T-cell (primary cell): Measurements from ENCODE around the gene KRT38. TPM values are rescaled to one million over a fixed set of nuclear protein-coding genes. Genes with fewer than 3 reads are reported as not detected.

ENCODE experiments used
- ATAC-seq, 4 experiments: fragments of 200-7000 bp in 3 of 4; fragments of 150-1000 bp in 1 of 4; cut with Tn5 transposase; replicated peaks in 1 of 4; 1 replicate in 3 of 4; 2 replicates in 1 of 4; pipeline ENCODE4 v1.10.0; 2021; ENCODE audit warnings: moderate library complexity in 3 of 4, mild to moderate bottlenecking in 2 of 4, moderate number of reproducible peaks in 1 of 4
- CTCF ChIA-PET, 2 donors: fragments of 300-600 bp; sonication (Branson Sonifier 250); formaldehyde crosslinking; loops; one replicate each; lab custom pipeline; 2022; ENCODE audit warnings: antibody characterized with exemption in 2 of 2; lab: Charles Lee
- POLR2A ChIA-PET, 2 donors: fragments of 300-600 bp; sonication (Branson Sonifier 250); formaldehyde crosslinking; loops; one replicate each; lab custom pipeline; 2022; ENCODE audit warnings: antibody characterized with exemption in 2 of 2; lab: Charles Lee
- DNase-seq, 35 experiments: peaks; one replicate each; pipeline versions ENCODE4 v3.0.0 to v3.0.0-alpha.2; 2013 to 2023
- H3K27ac ChIP-seq: one replicate; pipeline ENCODE4 v1.5.1; 2013; ENCODE audit warnings: low read length
- H3K27me3 ChIP-seq, 2 experiments: replicated peaks in 1 of 2; 1 replicate in 1 of 2; 2 replicates in 1 of 2; pipeline versions ENCODE4 v1.6.1 to v1.7.0; 2013; ENCODE audit warnings: low read length in 1 of 2, mixed read lengths in 1 of 2; ENCODE audit not compliant: control insufficient read depth in 2 of 2, insufficient read depth in 2 of 2; ENCODE audit errors: extremely low read depth in 1 of 2
- H3K36me3 ChIP-seq, 2 donors: 1 replicate in 1 of 2; 2 replicates in 1 of 2; pipeline versions ENCODE4 v1.6.1 to v1.7.0; 2013; ENCODE audit warnings: low read length in 1 of 2; ENCODE audit not compliant: control insufficient read depth in 2 of 2, insufficient read depth in 1 of 2; ENCODE audit errors: extremely low read depth in 1 of 2
- H3K4me1 ChIP-seq, 2 experiments: 1 replicate in 1 of 2; 2 replicates in 1 of 2; pipeline versions ENCODE4 v1.6.1 to v1.7.0; 2013; ENCODE audit warnings: low read length in 2 of 2, mixed read lengths in 1 of 2; ENCODE audit not compliant: insufficient read depth in 2 of 2, control insufficient read depth in 1 of 2; ENCODE audit errors: extremely low read depth in 1 of 2
- H3K4me3 ChIP-seq, 2 donors: 1 replicate in 1 of 2; 2 replicates in 1 of 2; pipeline versions ENCODE4 v1.5.1 to v1.7.0; 2013; ENCODE audit warnings: mild to moderate bottlenecking in 2 of 2, low read length in 1 of 2, moderate library complexity in 1 of 2; ENCODE audit not compliant: control insufficient read depth in 1 of 2; ENCODE audit errors: extremely low read depth in 1 of 2
- H3K9me3 ChIP-seq: 2 replicates; pipeline ENCODE4 v1.7.0; 2013
- H3K27ac Mint-ChIP-seq, 2 donors: one replicate each; pipeline ENCODE4 v1.8.0; 2020 to 2021; ENCODE audit warnings: mild to moderate bottlenecking in 2 of 2, mixed read lengths in 2 of 2
- H3K27me3 Mint-ChIP-seq, 2 donors: one replicate each; pipeline ENCODE4 v1.8.0; 2021 to 2022; ENCODE audit warnings: mixed read lengths in 2 of 2
- H3K36me3 Mint-ChIP-seq: one replicate; pipeline ENCODE4 v1.8.0; 2021; ENCODE audit warnings: mixed read lengths
- H3K4me1 Mint-ChIP-seq, 3 donors: one replicate each; pipeline ENCODE4 v1.8.0; 2020 to 2022; ENCODE audit warnings: mixed read lengths in 3 of 3, mild to moderate bottlenecking in 1 of 3
- H3K4me3 Mint-ChIP-seq, 3 donors: one replicate each; pipeline ENCODE4 v1.8.0; 2020 to 2022; ENCODE audit warnings: mild to moderate bottlenecking in 3 of 3, mixed read lengths in 3 of 3, moderate library complexity in 3 of 3
- H3K9me3 Mint-ChIP-seq, 3 donors: one replicate each; pipeline ENCODE4 v1.8.0; 2020 to 2022; ENCODE audit warnings: mixed read lengths in 3 of 3
- WGBS: methylation state at CpG from one replicate; pipeline ENCODE4 v1.1.5; 2013; ENCODE audit warnings: missing lambda C conversion rate; ENCODE audit not compliant: insufficient coverage; 5-methylcytosine and 5-hydroxymethylcytosine counted together
- total RNA-seq, 35 experiments: library from RNA in 6 of 35; stranded (reverse) in 6 of 35; fragments of 120-200 nt in 1 of 35; gene quantifications; one replicate each; pipeline versions ENCODE4 v1.2.1 to v1.2.4 and lab custom pipeline; 2013 to 2026

The KRT38 gene
- total RNA-seq (not detected), total RNA-seq (lab: John Stamatoyannopoulos, UW) (0 reads per million in 29 experiments)
- total RNA-seq (2013), result not detected

- Mint-ChIP-seq H3K27ac (no peak within 1 kb of the TSS), H3K36me3 (no peaks in the 10 kb centered on the region), H3K4me3 (no peak within 1 kb of the TSS), H3K9me3 (no peaks in the 10 kb centered on the region), H3K4me1 (no peaks in the 10 kb centered on the region), H3K27me3 (peaks cover 0 to 11% of the 10 kb centered on the region in 2 donors)
- POLR2A ChIA-PET, result no interaction called here
- Histone ChIP-seq H3K27me3 (peaks cover 0 to 24% of the 10 kb centered on the region in 2 experiments), H3K27ac (no peak within 1 kb of the TSS), H3K36me3 (no peaks in the 10 kb centered on the region), H3K4me3 (no peak within 1 kb of the TSS), H3K9me3 (no peaks in the 10 kb centered on the region), H3K4me1 (no peaks in the 10 kb centered on the region)
- WGBS, result 77% methylated on average over 9 of the region's 10 CpGs
- ATAC-seq (no peak), DNase-seq (no peak)
- CTCF ChIA-PET, result no interaction called here
These were observed at the start of gene KRT38 for GRCh38 chr17:41440531-41441033. TSS of gene KRT38 (minus strand) at chr17:41440983. CDS start at chr17:41440921, 62 bp downstream.

- no peak for DNase-seq
- H3K4me1 Mint-ChIP-seq, result peaks cover 9 to 18% (median 10%) of the 10 kb centered on the region in 3 donors
- POLR2A ChIA-PET, result no interaction called here
- H3K4me3 ChIP-seq, result no peak within 1 kb of the TSS
- peaks cover 0 to 26% of the 10 kb centered on the region in 2 experiments for H3K27me3 ChIP-seq
- H3K27ac Mint-ChIP-seq, result no peak within 1 kb of the TSS
- H3K27ac ChIP-seq, result no peak within 1 kb of the TSS
- no peaks in the 10 kb centered on the region for H3K36me3 Mint-ChIP-seq
- 86% methylated on average over 12 of the region's 12 CpGs for WGBS
- no peak for ATAC-seq
- peaks cover 0 to 5% of the 10 kb centered on the region in 2 experiments for H3K4me1 ChIP-seq
- no peaks in the 10 kb centered on the region for H3K9me3 Mint-ChIP-seq
- H3K4me3 Mint-ChIP-seq, result no peak within 1 kb of the TSS
- H3K36me3 ChIP-seq, result no peaks in the 10 kb centered on the region
- CTCF ChIA-PET, result no interaction called here
- H3K9me3 ChIP-seq, result no peaks in the 10 kb centered on the region
- H3K27me3 Mint-ChIP-seq, result no peaks in the 10 kb centered on the region
These were observed 48.7 kb upstream of the KRT38 start, which contains the start of gene KRT36 for GRCh38 chr17:41489531-41489930. TSS of gene KRT36 (minus strand) at chr17:41489910. CDS start at chr17:41489864, 46 bp downstream.

GRCh38 chr17:41486809-41487530, 46.2 kb upstream of the KRT38 start:
- H3K4me1 Mint-ChIP-seq, result peaks cover 9 to 12% (median 10%) of the 10 kb centered on the region in 3 donors
- H3K9me3 ChIP-seq, result no peaks in the 10 kb centered on the region

GRCh38 chr17:41486316-41486715, 45.5 kb upstream of the KRT38 start:
- H3K27ac Mint-ChIP-seq, result no peak overlapping the region
- ATAC-seq, result no peak

More at GRCh38 chr17:41486809-41487530, 46.2 kb upstream of the KRT38 start:
- Histone ChIP-seq H3K27me3 (peaks cover 0 to 33% of the 10 kb centered on the region in 2 experiments), H3K36me3 (no peaks in the 10 kb centered on the region), H3K4me1 (peaks cover 0 to 5% of the 10 kb centered on the region in 2 experiments), H3K27ac (no peak overlapping the region), H3K4me3 (no peak overlapping the region)
- DNase-seq (peak in 11 of 35 experiments; percentile 6 to 27 (median 14)), ATAC-seq (no peak)
- no peak overlapping the region for H3K4me3 Mint-ChIP-seq
- no peak overlapping the region for H3K27ac Mint-ChIP-seq
- no peaks in the 10 kb centered on the region for H3K27me3 Mint-ChIP-seq
- ChIA-PET POLR2A (no interaction called here), CTCF (no interaction called here)
- WGBS, result 61% methylated on average over 24 of the region's 29 CpGs
- H3K36me3 Mint-ChIP-seq, result no peaks in the 10 kb centered on the region
- H3K9me3 Mint-ChIP-seq, result no peaks in the 10 kb centered on the region

DNA sequence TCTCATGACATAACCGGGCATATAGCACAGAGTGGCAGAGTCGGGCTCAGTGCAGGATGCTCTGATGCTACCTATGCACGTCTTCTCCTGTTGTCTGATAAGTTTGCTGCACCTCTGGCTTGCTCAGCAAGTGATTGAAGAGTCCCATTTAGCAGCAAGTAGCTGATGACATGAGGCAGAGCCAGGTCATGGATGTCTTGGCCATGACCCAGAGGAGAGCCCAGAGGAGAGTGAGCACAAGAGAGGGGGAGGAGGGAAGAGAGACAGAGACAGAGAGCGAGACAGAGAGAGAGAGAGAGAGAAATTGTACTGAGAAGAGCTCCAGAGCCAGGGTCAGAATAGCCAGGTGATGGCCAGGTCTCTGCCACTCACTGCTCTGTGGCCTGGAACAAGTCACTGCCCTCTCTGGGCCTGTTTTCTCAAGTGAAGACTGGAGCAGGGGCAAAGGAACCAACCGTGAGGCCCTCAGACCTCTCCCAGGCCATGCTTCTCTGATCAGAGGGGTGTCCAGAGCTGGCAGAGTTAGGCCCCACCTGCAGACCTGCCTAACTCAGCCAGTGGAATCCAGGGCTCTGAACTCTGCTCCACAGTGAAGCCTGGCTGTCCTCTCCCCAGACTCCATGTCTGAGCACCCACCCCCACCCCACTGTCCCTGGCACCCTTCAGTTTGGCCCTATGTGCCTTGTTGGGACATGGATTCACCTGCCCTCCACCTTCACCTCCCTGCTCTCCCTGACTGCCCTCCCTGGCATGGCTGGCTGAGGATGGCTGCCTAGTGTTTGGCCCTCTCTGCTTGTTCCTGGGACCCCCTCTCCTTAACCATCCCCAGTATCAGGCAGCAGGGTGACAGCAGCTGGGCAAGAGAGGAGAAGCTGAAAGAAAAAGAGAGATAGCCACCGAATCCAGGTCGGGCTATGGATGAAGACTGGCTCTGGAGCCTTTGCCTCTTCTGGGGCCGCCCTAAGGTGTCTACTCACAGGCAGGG, 44.4 kb upstream of the KRT38 start:
- no peak for DNase-seq
- Histone ChIP-seq H3K36me3 (no peaks in the 10 kb centered on the region), H3K27ac (no peak overlapping the region), H3K4me3 (no peak overlapping the region), H3K4me1 (peaks cover 0 to 5% of the 10 kb centered on the region in 2 experiments), H3K27me3 (peaks cover 0 to 33% of the 10 kb centered on the region in 2 experiments), H3K9me3 (no peaks in the 10 kb centered on the region)
- Mint-ChIP-seq H3K9me3 (no peaks in the 10 kb centered on the region), H3K36me3 (no peaks in the 10 kb centered on the region), H3K27me3 (no peaks in the 10 kb centered on the region), H3K4me1 (peaks cover 3 to 5% (median 3%) of the 10 kb centered on the region in 3 donors), H3K4me3 (no peak overlapping the region), H3K27ac (no peak overlapping the region)
- POLR2A ChIA-PET, result no interaction called here
- CTCF ChIA-PET, result no interaction called here
- ATAC-seq, result no peak
- 76% methylated on average over 8 of the region's 8 CpGs for WGBS

More at GRCh38 chr17:41486316-41486715, 45.5 kb upstream of the KRT38 start:
- Histone ChIP-seq H3K36me3 (no peaks in the 10 kb centered on the region), H3K4me1 (peaks cover 0 to 5% of the 10 kb centered on the region in 2 experiments), H3K27ac (no peak overlapping the region), H3K9me3 (no peaks in the 10 kb centered on the region), H3K4me3 (no peak overlapping the region), H3K27me3 (peaks cover 0 to 33% of the 10 kb centered on the region in 2 experiments)
- Mint-ChIP-seq H3K27me3 (no peaks in the 10 kb centered on the region), H3K4me3 (no peak overlapping the region), H3K36me3 (no peaks in the 10 kb centered on the region), H3K4me1 (peaks cover 9 to 12% (median 10%) of the 10 kb centered on the region in 3 donors), H3K9me3 (no peaks in the 10 kb centered on the region)
- no peak for DNase-seq
- ChIA-PET CTCF (no interaction called here), POLR2A (no interaction called here)
- WGBS, result 79% methylated on average over 11 of the region's 13 CpGs
